CD4-positive, alpha-beta T cell treated with Interleukin-6 at 100 ng/mL for 8 hours (primary cell): ENCODE data around the gene SLC25A22.
A peak's percentile ranks its signal among the peaks of the same experiment; 100 is the strongest.

Experiments used
- DNase-seq: peaks from one replicate; pipeline ENCODE4 v3.0.0-alpha.2; 2020; ENCODE audit warnings: mixed read lengths, low spot score

The SLC25A22 gene

GRCh38 chr11:798093-798713, at the start of gene SLC25A22:
Gene SLC25A22, minus strand, starts transcription at chr11:798281. Its CDS starts 3,275 bp downstream, at chr11:795006.
- peak; percentile 75 for DNase-seq

- DNase-seq = no peak
Measured at GRCh38 chr11:847876-848275, 49.8 kb upstream of the SLC25A22 start.

- no peak for DNase-seq
Measured at GRCh38 chr11:846496-847098, 48.5 kb upstream of the SLC25A22 start.

- no peak for DNase-seq
Measured at GRCh38 chr11:845872-846495, 47.9 kb upstream of the SLC25A22 start.

- no peak for DNase-seq
Measured at GRCh38 chr11:844693-845644, 46.9 kb upstream of the SLC25A22 start.

GRCh38 chr11:843818-844692, 46.0 kb upstream of the SLC25A22 start:
- no peak for DNase-seq

GRCh38 chr11:843086-843734, 45.1 kb upstream of the SLC25A22 start:
- DNase-seq = no peak

- peak; percentile 80 for DNase-seq
Measured at GRCh38 chr11:842370-843002, 44.4 kb upstream of the SLC25A22 start, which contains the start of the genes POLR2L and TSPAN4. Gene POLR2L, minus strand, starts transcription at chr11:842529. Its CDS starts 21 bp downstream, at chr11:842508. Gene TSPAN4, plus strand, starts transcription at chr11:842852. Its CDS starts 7,453 bp downstream, at chr11:850305.

GRCh38 chr11:841981-842369, 43.9 kb upstream of the SLC25A22 start:
- no peak for DNase-seq

- DNase-seq = no peak
Measured at GRCh38 chr11:839875-840617, 42.0 kb upstream of the SLC25A22 start.

GRCh38 chr11:839280-839623, 41.2 kb upstream of the SLC25A22 start:
- no peak for DNase-seq

- DNase-seq = no peak
Measured at GRCh38 chr11:838441-839279, 40.6 kb upstream of the SLC25A22 start.

- no peak for DNase-seq
Measured at GRCh38 chr11:837990-838307, 39.9 kb upstream of the SLC25A22 start.

- no peak for DNase-seq
Measured at GRCh38 chr11:837189-837989, 39.3 kb upstream of the SLC25A22 start.

GRCh38 chr11:836700-837099, 38.6 kb upstream of the SLC25A22 start:
- no peak for DNase-seq

- no peak for DNase-seq
Measured at GRCh38 chr11:836274-836673, 38.2 kb upstream of the SLC25A22 start.

- DNase-seq = no peak
Measured at GRCh38 chr11:834371-835316, 36.6 kb upstream of the SLC25A22 start.
